ENCODE data around the gene METAP1. TPM values are rescaled to one million over a fixed set of nuclear protein-coding genes. Genes with fewer than 3 reads are reported as not detected.
"Not testable (repeated sequence)": the region's sequence is repeated elsewhere in the genome, so short reads cannot be mapped to it uniquely, and the experiment has no call there.

Gene METAP1
- total RNA-seq, 2 donors from 2014 or later = 66.2 to 69.3 TPM

DNA sequence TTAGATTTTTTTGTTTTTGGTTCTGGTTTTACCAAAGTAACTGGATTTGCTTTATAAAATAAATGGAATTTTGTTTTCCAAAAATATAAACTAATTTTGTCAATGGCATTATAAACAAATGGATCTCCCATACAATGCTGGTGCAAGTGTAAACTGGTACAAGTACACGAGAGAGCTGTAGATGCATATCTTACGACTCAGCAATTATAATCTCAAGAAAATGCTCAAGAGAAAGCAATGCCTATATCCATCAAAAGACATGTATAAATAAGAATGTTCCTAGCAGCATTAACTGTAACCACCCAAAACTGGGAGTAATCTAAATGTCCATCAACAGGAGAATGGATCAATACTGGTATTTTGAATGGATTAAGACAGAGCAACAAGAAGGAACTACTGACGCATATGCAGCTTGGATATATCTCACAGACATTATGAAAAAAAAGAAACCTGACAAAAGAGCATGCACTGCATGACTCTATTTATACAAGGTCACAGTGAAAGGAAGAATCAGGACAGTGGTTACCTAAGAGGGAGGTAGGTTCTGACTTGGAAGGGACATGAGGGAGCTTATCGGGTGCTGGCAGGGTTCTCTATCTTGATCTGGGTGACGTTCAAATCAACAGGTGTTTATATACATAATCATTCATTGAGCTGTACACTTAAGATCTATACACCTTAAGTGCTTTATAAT, 83.6 kb downstream of the METAP1 start:
- no peak overlapping the region for H3K9ac ChIP-seq (ENCODE audit: low read depth in 2 of 2, low read length in 2 of 2)
- intact Hi-C loops (cut with DNase I) = no loop called here
- no peaks in the 10 kb centered on the region for H3K27me3 ChIP-seq
- peaks cover 4% of the 10 kb centered on the region for H3K4me1 ChIP-seq
- H3K27ac ChIP-seq = peak overlapping the region; percentile 3
- H3K4me3 ChIP-seq = no peak overlapping the region
- no peak for TF ChIP-seq CTCF (IDR thresholded peaks at IDR 0.05)
- DNase-seq = no peak
- no peaks in the 10 kb centered on the region for H3K9me3 ChIP-seq
- H3K36me3 ChIP-seq = no peaks in the 10 kb centered on the region

- no peak for TF ChIP-seq CTCF (IDR thresholded peaks at IDR 0.05)
- no peak for DNase-seq
- intact Hi-C loops (cut with DNase I) = no loop called here
- Histone ChIP-seq H3K4me3 (no peak overlapping the region), H3K4me1 (peaks cover 4% of the 10 kb centered on the region), H3K9ac (ENCODE audit: low read depth in 2 of 2, low read length in 2 of 2) (no peak overlapping the region), H3K27ac (peak overlapping the region; percentile 3), H3K36me3 (peaks cover 5% of the 10 kb centered on the region), H3K9me3 (no peaks in the 10 kb centered on the region), H3K27me3 (no peaks in the 10 kb centered on the region)
Observed at GRCh38 chr4:99079625-99080295, 84.2 kb downstream of the METAP1 start.

GRCh38 chr4:99080869-99081268, 85.3 kb downstream of the METAP1 start:
- H3K4me1 ChIP-seq; H3K27ac ChIP-seq; H3K4me3 ChIP-seq; H3K27me3 ChIP-seq; DNase-seq; H3K36me3 ChIP-seq; intact Hi-C loops (cut with DNase I); H3K9ac ChIP-seq (ENCODE audit: low read depth in 2 of 2, low read length in 2 of 2); H3K9me3 ChIP-seq: not testable (repeated sequence)

DNA sequence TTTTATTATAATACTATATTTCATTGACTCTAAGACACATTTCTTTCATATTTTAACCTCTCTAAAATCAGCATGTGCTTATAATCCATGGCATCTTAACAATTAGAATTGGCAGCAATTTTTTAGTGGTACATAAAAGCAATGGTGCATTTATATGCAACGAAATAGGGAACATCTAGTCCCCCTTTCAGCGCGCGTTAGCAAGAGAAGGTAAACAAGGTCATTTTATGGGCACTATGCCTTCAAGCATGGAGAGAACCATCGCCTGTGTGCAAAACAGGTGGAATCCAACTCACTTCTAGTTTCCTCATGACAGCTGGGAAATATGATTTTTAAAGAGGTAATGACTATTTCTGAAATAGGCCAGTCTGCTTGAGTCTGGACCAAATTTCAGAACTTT, 86.7 kb downstream of the METAP1 start:
- intact Hi-C loops (cut with DNase I) = no loop called here
- Histone ChIP-seq H3K4me1 (peaks cover 4% of the 10 kb centered on the region), H3K27ac (no peak overlapping the region), H3K27me3 (no peaks in the 10 kb centered on the region), H3K9me3 (no peaks in the 10 kb centered on the region), H3K4me3 (no peak overlapping the region), H3K9ac (ENCODE audit: low read depth in 2 of 2, low read length in 2 of 2) (no peak overlapping the region), H3K36me3 (peaks cover 6% of the 10 kb centered on the region)
- TF ChIP-seq CTCF (IDR thresholded peaks at IDR 0.05) = no peak
- DNase-seq = no peak

DNA sequence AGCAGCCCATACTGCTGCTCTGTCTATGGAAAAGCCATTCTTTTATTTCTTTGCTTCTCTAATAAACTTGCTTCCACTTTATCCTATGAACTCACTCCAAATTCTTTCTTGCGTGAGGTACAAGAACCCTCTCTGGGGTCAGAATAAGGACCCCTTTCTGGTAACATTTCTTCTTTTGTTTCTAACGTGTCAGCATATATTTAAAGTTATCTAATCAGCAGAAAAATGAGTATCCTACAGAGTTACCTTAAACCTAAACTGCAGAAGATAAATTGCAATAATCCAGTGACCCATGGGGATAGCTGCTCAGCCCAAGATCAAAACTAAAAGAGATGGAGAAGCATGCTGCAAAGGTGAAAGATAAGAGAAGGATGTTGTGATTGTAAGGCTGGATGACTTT, 89.1 kb downstream of the METAP1 start:
- Histone ChIP-seq H3K4me1 (peaks cover 4% of the 10 kb centered on the region), H3K27ac (no peak overlapping the region), H3K4me3 (no peak overlapping the region), H3K36me3 (peaks cover 6% of the 10 kb centered on the region), H3K9ac (ENCODE audit: low read depth in 2 of 2, low read length in 2 of 2) (no peak overlapping the region), H3K9me3 (no peaks in the 10 kb centered on the region), H3K27me3 (no peaks in the 10 kb centered on the region)
- no peak for DNase-seq
- no peak for TF ChIP-seq CTCF (IDR thresholded peaks at IDR 0.05)
- intact Hi-C loops (cut with DNase I) = no loop called here

- Histone ChIP-seq H3K4me1 (no peaks in the 10 kb centered on the region), H3K9ac (ENCODE audit: low read depth in 2 of 2, low read length in 2 of 2) (peak overlapping the region; percentile 78 to 93), H3K9me3 (no peaks in the 10 kb centered on the region), H3K27ac (peak overlapping the region; percentile 92), H3K27me3 (no peaks in the 10 kb centered on the region), H3K36me3 (peaks cover 6% of the 10 kb centered on the region), H3K4me3 (peak overlapping the region; percentile 49)
- intact Hi-C loops (cut with DNase I) = no loop called here
- no peak for TF ChIP-seq CTCF (IDR thresholded peaks at IDR 0.05)
- DNase-seq = peak; percentile 63
Observed at GRCh38 chr4:99088023-99088449, 92.5 kb downstream of the METAP1 start.

All from colonic mucosa (tissue), 4 donors.